Prostate gland (tissue), 1 donor: ENCODE measurements around the gene RING1.
A peak's percentile ranks its signal among the peaks of the same experiment; 100 is the strongest.

Experiments
- POLR2A ChIP-seq: fragments of 450-650 bp; IDR thresholded peaks from one replicate; pipeline ENCODE4 v1.6.1; 2016; ENCODE audit warnings: antibody characterized with exemption, mild to moderate bottlenecking
- POLR2AphosphoS5 ChIP-seq: sonication (generic); formaldehyde crosslinking; IDR thresholded peaks from one replicate; pipeline ENCODE4 v1.6.1; 2017; ENCODE audit warnings: antibody characterized with exemption

DNA sequence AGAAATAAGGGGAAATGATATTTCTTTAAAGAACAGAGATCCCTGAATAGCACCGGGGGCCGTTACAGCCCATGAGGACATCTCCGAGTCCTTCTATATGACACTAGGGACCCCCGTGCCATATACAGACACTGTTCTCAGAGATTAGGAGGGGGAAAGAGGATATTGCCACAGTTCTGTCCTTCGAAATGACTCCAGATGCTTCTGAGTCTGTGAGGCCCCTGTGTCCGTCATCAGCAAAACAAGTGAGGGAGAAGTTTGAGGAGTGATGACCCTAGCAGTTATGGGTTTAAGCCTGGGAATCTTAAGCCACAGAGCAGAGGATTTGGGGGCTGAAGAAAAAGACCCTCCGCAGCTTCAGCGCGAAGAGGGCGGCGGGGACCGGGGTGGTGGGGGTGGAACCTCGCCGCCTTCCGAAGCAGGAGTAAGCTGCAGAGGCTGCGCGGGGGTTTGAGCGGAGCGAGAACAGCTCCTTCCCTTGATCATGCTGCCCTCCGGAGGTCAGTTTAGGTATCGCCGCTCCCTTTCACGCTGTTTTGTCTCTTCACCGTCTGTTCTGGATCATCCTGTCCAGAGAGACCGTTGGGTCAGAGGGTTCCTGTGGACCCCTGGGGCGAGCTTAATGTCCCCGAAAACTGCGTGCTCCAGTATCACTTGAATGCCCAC lies 39.8 kb downstream of the RING1 start:
- TF ChIP-seq POLR2AphosphoS5 (peak; percentile 71), POLR2A (no peak)
